ENCODE measurements around the gene ALPK1.
A peak's percentile ranks its signal among the peaks of the same experiment; 100 is the strongest.

The ALPK1 gene

DNA sequence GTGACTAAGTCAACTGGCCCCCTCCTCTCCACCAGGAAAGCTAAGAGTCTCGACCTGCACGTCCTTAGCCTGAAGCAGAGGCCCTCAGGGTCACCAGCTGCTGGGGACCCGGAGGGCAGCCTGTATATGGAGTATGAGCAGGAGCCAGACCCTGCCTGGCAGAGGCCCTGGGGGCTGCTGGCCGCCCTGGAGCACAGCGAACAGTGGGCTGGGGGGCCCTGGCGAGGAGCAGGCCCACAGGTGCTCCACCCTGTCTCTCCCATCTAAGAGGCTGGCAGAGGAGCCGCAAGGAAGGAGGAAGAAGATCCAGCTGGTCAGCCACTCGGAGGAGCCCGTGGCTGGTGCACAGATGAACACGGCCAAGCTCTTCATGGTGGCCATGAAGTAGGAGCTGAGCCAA lies 61.2 kb downstream of the ALPK1 start:
- no peak for TF ChIP-seq CTCF (IDR thresholded peaks at IDR 0.05; ENCODE audit: insufficient read depth, low read depth, low read length, missing control alignments)
- H3K4me3 ChIP-seq (ENCODE audit: low read depth, low read length), result no peak overlapping the region
- no peak for DNase-seq (ENCODE audit: low read depth)

DNA sequence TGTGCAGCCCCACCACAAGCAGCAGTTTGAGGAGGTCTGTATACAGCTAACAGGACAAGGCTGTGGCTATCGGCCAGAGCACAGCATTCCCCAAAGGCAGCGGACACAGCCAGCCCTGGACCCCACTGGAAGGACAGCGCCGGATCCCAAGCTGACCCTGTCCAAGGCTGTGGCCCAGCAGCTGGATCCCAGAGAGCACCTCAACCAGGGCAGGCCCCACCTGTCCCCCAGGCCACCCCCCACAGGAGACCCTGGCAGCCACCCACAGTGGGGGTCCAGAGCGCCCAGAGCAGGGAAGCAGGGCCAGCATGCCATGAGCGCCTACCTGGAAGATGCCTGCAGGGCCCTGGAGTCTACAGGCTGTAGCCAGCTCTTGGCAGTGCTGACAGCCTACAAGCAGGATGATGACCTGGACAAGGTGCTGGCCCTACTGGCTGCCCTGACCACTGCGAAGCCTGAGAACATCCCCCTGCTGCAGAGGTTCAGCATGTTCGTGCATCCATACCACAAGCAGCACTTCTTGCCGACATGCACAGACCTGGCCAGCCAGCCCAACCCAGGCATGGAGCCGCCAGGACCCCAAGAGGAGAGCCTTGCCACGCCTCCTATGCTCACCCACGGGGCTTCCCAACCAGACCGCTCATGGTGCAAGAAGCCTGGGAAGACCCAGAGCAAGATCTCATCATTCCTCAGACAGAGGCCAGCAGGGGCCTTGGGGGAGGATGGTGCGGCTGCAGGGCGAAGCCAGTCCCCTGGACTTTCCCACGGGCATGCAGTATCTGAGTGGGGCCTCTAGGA lies 62.0 kb downstream of the ALPK1 start:
- no peak for DNase-seq (ENCODE audit: low read depth)
- TF ChIP-seq CTCF (IDR thresholded peaks at IDR 0.05; ENCODE audit: insufficient read depth, low read depth, low read length, missing control alignments), result no peak
- no peak overlapping the region for H3K4me3 ChIP-seq (ENCODE audit: low read depth, low read length)

DNA sequence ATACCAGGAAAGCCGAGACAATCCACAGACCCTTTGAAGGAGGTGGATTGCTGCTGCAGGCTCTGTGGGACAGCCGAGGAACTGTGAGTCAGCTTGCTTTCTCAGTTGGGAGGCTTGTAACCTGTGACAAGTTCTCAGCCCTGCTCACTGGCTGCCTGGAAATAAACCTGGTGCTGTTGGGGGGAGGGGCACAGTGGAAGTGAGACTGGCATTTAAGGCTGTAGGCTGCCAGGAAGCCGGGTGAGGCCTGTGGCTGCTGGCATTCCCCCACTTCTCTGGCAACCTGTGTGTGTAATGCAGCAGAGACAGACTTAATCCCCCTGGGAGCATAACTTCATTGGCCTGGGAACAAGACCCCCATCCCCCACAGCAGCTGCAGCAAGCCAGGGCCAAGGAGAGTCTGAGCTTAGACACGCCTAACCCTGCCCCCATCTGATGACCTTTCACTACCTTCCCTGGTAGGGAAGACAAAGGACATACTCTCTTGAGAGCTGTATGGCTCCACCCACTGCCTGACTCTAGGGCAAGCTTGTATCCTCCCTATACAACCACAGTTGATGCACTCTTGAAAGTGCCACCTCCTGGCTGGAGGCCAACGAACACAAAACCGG lies 64.1 kb downstream of the ALPK1 start:
- H3K4me3 ChIP-seq (ENCODE audit: low read depth, low read length), result no peak overlapping the region
- DNase-seq (ENCODE audit: low read depth), result peak; percentile 82
- no peak for TF ChIP-seq CTCF (IDR thresholded peaks at IDR 0.05; ENCODE audit: insufficient read depth, low read depth, low read length, missing control alignments)

GRCh38 chr4:112370466-112370865 lies 73.3 kb downstream of the ALPK1 start:
- H3K4me3 ChIP-seq (ENCODE audit: low read depth, low read length), result no peak overlapping the region
- no peak for TF ChIP-seq CTCF (IDR thresholded peaks at IDR 0.05; ENCODE audit: insufficient read depth, low read depth, low read length, missing control alignments)
- DNase-seq (ENCODE audit: low read depth), result no peak

DNA sequence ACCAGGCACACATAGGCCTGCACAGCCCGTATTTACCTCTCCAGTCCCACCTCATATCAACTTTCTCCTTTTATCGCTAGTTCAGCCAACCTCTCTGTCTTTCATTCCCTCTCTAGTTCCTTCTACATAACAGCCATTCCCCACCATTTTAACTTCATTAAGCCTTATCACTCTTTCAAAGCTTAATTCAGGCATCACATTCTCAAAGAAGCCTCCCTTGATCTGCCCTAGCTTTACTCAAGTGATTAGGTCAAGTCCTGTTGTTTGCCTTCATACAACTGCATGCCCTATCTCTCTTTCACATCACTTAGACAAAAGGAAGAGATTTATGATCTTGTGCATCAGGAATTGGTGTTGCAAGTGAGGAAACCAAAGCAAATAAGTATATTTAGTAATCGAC lies 74.2 kb downstream of the ALPK1 start:
- no peak for TF ChIP-seq CTCF (IDR thresholded peaks at IDR 0.05; ENCODE audit: insufficient read depth, low read depth, low read length, missing control alignments)
- no peak overlapping the region for H3K4me3 ChIP-seq (ENCODE audit: low read depth, low read length)
- DNase-seq (ENCODE audit: low read depth), result no peak

- H3K4me3 ChIP-seq (ENCODE audit: low read depth, low read length), result no peak overlapping the region
- DNase-seq (ENCODE audit: low read depth), result no peak
- no peak for TF ChIP-seq CTCF (IDR thresholded peaks at IDR 0.05; ENCODE audit: insufficient read depth, low read depth, low read length, missing control alignments)
Observed at GRCh38 chr4:112374850-112375249, 77.7 kb downstream of the ALPK1 start.

Data from GM12865 (cell line).